ENCODE data around the gene FES.

GRCh38 chr15:90873488-90873997, 10.8 kb upstream of the FES start:
- TF ChIP-seq, protein P1, sequence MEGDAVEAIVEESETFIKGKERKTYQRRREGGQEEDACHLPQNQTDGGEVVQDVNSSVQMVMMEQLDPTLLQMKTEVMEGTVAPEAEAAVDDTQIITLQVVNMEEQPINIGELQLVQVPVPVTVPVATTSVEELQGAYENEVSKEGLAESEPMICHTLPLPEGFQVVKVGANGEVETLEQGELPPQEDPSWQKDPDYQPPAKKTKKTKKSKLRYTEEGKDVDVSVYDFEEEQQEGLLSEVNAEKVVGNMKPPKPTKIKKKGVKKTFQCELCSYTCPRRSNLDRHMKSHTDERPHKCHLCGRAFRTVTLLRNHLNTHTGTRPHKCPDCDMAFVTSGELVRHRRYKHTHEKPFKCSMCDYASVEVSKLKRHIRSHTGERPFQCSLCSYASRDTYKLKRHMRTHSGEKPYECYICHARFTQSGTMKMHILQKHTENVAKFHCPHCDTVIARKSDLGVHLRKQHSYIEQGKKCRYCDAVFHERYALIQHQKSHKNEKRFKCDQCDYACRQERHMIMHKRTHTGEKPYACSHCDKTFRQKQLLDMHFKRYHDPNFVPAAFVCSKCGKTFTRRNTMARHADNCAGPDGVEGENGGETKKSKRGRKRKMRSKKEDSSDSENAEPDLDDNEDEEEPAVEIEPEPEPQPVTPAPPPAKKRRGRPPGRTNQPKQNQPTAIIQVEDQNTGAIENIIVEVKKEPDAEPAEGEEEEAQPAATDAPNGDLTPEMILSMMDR (IDR thresholded peaks at IDR 0.05) = no peak
- TF ChIP-seq POLR2A (IDR thresholded peaks at IDR 0.05) = no peak

Measured in Peyer's patch (tissue), 4 donors.